Measurements from ENCODE around the gene MGAT4B.

DNA sequence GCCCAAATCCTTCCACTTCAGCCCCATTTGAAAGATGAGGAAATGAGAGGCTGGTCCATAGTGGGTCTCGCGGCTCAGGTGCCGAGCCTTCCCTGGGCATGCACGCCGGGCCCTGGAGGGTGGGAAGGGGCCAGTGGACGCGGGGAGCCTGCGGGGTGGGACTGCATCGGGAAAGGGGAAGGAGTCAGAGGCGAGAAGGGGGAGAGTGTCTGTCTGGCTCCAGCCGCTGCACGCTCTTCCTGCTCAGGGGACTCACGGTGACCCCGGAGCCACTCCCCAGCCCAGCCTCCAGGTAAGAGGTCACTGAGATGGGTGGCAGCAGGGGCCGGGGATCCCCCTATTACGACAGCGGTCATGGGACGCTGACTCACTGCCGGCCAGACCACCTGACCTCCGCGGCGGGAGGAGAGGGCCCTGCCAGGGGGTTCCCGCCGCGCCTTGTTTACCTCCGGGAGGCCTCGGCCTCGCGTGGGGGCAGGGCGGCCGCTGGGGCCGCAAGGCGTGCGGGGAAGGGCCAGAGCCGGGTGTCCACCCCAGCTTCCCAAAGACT lies 12.2 kb upstream of the MGAT4B start:
- peak; percentile 95 for TF ChIP-seq POLR2AphosphoS5 (IDR thresholded peaks at IDR 0.05)
- TF ChIP-seq POLR2A (IDR thresholded peaks at IDR 0.05): peak in 1 of 2 donors; percentile 32
